Hematopoietic multipotent progenitor cell treated with erythropoietin and hydrocortisone succinate and interleukin-3 and kit ligand, for 6 days (in vitro differentiated cells): Measurements from ENCODE around the gene TRABD2B.

Source experiments
- DNase-seq: peaks from one replicate; pipeline ENCODE4 v3.0.0-alpha.2; 2015

Gene TRABD2B

DNA sequence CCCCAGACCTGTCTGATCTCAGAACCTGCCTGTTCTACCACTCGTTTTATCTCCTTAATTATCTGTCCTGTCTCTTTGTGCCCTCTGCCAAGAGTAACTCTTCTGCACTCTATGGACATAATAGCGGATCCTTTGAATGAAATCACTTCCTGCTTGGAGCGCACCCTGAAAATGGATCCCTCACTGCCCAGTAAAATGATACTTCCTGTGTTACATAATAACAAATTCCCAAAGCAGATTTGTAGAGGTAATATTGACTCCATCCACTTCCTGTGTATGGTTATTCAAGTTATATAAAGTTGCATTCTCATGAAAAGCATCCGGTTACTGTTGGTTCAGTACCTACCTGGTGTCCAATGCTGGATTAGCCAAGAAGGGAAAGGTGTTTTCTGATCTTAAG is 246.0 kb downstream of the TRABD2B start:
- DNase-seq: no peak

DNA sequence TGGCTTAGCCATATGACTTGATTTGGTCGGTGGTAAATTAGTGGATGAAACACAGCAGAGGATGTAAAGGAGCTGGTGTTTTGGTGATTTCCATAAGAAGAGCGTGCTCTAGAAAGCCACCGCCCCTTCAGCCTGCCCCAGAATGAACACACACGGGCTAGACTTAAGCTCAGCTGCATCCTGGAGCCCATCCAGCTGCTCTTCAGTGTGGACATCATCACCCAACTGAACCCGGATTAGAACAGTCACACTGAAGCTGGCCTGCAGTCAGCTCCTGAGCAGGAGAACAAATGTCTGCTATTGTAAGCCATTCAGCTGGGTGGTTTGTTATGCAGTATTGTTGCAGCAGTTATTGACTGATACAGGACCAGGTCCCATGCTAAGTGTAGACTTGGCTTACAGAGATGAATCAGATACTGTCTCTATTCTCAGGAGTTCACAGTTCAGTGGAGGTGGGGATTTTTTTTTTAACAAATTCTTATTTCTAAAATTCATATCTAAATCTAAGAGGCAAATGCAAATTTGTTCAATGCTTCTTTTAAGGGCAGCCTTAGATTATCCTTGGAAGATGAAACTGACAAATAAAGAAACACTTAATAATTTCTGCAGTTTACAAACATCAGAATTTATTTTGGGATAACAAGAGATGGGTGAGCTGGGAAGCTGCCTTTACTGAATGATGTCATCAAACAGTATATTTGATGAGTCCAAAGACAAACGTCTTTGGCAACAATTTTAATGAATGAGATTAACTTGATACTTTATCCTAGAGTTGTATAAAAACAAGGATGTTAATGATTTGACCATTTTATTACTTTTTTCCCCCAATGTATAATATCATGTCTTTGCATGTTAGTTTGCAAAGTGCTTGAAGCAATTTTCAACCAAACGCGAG is 251.2 kb downstream of the TRABD2B start:
- DNase-seq: no peak

DNA sequence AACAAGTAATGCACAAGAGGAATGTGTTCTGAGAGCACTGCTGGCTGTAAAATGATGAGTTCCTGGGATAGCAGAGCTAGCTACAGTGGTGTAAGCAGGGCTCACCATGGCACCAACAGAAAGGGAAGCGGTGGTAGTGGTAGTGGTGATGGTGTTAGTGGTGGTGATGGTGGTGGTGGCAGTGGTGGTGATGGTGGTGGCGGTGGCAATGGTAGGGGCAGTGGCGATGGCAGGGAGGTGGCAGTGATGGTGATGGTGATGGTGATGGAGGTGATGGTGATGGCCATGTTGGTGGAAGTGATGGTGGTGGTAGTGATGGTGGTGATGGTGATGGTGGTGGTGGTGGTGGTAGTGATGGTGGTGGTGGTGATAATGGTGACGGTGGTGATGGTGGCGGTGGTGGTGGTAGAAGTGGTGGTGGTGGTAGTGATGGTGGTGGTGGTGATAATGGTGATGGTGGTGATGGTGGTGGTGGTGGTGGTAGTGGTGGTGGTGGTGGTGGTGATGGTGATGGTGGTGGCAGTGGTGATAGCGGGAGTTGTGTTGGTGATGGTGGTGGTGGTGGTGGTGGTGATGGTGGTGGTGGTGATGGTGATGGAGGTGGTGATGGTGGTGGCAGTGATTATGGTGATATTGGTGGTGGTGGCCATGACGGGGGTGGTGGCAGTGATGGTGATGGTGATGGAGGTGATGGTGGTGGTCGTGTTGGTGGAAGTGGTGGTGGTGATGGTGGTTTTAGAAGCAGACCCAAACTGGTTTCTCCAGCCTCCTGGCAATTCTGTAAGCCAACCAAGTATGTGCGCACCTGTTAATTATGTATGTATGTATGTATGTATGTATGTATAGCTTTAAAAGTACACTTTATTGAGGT is 254.1 kb downstream of the TRABD2B start:
- no peak for DNase-seq

DNA sequence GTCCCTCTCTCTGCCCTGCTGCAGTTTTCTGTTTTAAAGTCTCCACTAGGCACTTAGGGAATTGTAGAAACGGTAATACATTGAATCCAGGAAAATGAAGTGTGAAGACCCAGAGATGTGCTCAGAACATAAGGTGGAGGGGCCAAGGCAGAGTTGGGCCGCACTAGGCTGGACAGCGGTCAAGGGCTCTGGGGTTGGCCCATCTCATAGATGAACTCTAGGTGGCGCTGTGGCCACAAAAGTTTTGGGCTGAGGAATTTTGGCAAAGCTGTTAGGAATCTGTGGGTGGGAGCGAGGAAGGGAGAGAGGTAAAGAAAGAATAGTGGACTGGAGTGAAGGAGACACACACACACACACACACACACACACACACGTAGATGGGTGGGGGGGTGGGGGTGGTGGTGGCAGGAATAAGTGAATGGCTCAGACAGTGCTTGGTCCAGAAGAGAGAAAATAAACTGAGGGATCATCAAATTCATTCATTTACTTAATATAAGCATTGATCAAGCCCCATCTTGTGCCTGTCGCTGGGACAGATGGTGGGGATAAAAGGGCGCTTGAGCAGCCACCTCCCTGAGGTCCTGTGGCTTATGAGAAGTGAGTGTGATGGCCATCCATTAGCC is 258.5 kb downstream of the TRABD2B start:
- DNase-seq: peak; percentile 59

DNA sequence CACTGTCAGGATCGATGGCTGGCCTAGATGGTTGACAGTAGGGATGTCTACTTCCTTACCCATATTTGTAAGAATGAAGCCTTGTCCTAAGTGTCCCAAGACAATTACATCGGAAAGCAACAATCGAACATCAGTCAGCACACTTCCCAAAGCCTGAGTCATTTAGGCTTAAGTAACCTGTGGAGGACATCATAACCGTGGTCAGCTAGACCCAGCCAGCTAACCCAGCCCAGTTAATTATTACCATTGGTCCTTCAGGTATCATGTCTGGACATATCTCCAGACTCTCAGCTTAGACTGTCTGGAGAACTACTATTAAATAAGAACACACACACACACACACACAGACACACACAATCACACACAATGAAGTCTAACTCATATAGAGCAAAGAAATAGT is 264.7 kb downstream of the TRABD2B start:
- no peak for DNase-seq

DNA sequence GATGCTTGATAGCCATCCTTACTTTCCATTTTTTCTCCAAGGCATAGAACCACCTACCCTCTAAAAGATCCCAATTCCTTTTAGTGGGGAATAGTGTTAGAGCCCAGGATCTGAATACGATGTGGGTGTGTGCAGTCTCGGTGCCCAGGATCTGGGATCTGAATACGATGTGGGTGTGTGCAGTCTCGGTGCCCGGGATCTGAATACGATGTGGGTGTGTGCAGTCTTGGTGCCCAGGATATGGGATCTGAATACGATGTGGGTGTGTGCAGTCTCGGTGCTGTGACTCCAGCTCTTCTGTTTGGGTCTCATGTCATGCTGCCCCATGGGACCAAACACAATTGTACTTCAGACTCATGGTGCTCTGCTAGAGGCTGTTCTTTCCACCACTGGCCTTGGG is 265.5 kb downstream of the TRABD2B start:
- DNase-seq: no peak

DNA sequence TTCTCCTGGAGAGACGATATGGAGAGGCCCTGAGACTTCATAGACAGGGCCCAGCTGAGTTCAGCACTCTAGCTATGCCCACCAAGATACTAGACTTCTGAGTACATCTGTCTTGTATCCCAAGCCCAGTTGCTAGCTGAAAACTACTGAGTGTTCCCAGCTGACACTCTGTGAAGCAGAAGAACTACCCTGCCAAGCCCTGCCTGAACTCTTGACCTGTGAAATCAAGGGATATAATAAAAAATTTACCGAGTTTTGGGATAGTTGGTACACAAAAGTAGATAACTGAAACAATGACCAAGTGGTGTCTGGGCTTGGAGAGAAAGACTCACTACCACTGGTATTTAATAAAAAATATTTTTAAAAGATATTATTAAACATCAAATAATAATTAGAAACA is 267.5 kb downstream of the TRABD2B start:
- no peak for DNase-seq

DNA sequence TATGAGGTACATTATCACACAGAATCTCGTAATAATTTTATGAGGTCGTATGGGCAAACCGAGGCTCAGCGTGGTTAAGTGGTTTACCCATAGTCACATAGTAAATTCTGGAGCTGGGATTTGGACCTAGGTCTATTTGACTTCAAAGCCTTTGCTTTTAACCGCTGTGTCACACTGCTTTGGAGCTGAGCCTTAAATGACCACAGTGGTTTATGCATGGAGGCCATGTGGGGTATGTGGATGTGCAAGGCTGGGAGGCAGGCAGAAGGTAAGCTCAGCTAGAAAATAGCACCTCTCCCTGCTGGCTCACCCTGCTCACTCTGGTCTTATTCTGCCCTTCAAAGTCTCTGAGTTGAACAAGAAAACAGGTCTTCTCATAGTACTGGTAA is 269.5 kb downstream of the TRABD2B start:
- DNase-seq: no peak

DNA sequence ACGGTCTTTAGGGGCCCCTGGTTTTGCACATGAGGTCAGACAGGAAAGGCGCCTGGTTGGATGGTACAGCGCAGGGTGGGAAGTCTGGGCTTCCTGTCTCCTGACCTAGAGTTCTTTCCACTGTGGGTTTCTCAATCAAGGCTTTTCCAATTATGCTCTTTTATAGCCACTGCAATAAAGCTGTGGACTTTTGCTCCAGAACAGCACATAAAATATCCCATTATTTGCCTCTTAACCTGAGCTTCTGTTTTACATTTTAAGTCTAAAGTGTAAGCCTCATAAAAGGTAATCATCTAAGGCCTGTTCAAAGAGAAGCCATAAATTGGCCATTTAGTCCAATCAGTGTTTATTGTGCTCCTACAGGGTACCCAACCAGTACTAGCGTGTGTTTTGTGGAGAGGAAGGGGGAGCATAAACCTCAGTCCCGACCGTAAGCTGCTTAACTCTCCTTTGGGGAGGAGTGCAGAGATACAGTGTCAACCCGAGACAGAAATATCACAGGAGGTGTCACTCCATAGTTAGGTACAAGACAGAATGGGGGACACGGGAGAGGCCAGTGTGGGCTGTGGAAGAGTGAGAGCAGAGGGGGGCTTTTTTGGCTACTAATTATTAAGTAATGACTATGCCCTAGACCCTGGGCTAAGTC is 270.0 kb downstream of the TRABD2B start:
- no peak for DNase-seq

DNA sequence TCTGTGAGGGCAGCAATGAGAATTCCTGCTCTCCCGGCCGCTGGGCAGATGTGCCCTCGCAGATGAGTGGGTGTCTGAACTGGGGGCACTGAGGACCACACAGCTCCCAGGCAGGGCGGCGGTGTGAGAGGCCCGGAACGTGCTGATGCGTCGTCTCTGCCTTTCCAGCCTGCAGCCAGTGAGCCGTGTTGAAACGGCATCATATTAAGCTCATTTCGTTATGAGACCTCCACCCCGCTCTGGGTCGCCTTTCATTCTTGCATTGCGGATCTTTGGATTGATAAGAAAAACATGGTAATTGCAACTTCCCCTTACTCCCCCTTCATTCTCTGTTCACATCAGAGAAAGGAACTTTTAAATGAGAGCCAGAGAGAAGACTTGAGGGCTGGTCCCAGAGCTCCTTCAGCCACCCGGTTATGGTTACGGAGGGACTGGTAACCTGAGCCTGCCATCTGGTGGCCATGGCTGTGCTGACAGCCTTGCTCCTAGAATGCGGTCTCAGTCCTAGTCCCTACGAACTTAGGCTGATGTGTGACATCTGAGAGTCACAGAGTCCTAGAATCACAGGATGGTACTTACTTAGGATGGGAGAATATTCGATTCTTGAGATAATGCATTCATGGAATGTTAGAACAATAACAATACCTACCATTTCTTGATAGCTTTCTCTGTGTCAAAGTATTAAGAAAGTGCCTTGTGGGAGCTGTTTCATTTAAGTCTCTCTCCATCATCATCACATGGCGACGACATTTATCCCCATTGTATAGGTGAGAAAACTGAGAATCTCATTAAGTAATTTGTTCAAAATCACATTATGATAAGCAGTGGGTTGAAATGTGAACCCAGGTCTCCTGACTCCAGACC is 271.0 kb downstream of the TRABD2B start:
- peak; percentile 88 for DNase-seq

DNA sequence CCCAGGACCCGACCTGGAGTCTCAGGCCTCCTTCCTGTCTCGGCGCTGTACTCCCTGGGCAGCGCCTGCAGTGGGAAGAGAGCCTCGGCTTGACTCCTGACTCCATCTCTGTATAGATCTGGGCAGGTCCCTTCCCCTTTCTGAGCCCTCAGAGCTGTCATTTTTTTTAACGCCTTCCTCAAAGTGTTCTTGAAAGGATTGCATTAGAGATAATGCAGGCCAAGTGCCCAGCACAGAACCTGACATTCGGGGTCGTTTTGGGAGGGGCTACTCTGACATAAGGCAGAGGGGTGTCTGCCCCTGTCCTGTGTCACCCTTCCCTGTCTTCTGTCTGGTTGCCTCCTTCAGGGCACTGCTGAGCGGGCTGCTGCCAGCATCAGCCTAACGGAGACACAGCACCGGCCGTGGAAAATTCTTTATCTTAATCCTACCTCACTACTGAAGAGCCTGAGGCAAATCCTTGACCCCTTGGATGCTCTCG is 271.6 kb downstream of the TRABD2B start:
- peak; percentile 19 for DNase-seq

DNA sequence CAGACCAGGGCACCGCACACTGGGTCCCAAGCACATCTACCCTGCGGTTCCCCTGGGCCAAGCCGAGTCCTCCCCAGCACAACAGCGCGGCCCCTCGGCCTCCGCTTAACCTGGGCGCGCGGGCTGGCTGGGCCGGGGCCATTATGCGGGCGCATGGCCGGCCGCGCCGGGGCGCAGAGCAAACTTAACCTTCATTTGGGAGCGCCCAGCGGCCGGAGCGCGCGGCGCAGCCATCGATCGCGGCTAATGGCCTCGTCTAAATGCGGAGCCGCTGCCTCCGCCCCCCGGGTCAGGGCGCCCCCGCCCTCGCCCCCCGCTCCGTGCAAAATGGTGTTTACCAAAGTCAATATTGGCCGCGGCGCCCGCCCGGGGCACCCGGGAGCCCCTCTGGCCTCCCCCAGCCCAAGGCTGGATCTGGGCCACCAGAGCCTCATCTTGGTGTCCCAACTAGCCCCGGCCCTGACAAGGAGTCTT is 272.1 kb downstream of the TRABD2B start:
- peak; percentile 9 for DNase-seq

DNA sequence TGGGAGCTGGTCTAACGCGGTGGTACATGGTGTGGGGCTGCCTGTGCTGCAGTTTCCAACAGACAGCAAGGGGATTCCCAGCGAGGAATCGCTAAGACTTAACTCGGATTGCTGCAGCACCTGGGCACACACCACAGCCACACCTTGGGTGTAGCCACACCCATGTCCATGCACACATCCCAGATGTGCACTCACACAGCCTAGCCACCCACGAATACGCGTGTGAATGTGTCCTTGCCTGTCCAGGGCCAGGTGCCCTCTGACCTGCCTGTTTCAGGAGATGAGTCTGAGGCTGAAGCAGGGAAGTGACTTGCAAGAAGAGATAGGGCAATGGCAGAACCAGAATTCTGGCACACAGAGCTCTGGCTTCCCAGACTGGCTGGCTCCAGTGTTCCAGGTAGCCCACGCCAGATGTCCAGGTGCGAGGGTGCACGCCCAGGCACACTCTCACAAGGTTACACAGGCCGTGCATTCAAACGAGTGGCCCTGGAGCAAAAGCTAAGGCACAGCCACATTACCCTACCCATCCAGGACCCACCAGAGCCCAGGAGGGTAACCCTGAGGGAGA is 272.7 kb downstream of the TRABD2B start:
- DNase-seq: no peak

DNA sequence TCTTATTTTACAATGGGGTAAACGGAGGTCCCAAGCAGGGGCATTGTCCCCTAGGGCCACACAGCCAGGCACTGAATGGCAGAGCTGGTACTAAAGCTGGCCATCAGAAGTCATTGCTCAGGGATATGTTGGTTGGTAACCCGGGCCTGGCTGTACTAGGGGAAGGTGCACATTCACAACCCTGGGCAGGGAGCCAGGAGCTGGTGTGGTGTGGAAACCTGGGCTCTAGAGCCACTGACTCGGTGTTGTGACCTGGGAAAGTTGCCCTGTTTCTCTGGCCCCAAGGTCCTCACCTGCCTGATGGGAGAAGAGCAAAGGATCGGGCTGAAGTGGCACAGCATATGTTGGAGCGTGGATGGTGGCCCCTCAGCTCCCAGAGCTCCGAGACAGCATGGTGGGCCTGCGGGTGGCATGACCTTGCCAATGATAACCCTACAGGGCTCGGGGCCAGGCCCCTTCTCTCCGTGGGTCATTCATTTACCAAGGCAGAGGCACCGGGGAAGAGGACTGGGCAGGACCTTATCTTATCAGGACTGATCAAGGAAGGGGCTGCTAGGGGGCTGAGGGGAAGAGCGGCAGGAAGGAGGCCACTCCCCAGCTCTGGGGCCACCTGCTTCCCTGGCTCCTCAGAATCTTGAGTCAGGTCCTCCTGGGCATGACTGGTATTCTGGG is 274.1 kb downstream of the TRABD2B start:
- DNase-seq: peak; percentile 20

DNA sequence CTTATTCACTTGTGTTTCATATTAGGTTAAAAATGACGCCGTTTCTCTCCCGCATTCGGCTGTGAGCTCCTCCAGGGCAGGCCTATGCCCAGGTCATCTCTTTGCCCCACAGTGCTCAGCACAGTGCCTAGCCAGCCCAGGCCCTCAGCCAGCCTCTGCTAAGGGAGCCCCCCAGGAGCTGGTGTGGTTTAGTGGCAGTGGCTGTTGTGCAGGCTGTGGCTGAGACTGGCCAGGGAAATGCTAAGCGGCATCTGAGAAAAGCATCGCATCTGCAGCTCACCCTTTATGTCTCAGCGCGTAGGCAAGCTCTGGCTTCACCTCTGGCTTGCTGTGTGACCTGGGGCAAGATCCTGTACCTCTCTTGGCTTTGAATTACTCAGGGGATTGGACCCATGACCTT is 275.1 kb downstream of the TRABD2B start:
- DNase-seq: no peak

DNA sequence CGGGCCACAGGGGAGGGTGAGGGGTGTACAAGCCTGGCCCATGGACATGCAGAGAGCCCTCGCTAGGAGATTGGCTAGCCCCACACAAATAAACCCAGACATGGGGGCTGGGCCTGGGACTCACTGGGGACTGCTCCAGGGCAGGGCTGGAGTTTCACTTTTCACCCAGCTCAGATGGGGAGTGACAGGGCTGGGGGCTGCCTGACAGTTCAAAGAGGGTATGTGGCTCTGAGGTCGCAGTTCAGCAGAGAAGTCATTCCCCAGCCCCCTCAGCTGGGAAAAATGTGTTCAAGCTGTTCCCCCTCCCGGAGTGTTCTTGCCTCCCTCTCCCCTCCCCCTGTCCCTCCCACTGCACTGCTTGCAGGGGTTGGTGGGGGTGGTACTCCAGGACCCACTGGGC is 277.1 kb downstream of the TRABD2B start:
- no peak for DNase-seq

DNA sequence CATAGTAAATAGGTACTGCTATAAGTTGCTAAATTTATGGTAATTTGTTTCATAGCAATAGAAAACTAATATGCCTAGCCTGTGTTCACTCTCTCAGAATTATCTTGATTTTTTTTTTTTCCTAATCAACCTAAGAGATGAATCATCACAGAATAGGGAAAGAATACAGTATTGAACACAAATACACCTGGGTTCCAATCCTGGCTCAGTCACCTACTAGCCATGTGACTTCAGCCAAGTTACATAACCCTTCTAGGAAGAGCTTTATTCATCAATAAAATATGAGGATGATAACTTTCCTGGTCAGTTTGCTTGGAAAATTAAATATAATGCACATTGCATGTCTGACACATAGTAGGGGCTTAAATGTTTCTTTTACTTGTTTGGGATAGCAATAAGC is 279.8 kb downstream of the TRABD2B start:
- no peak for DNase-seq

DNA sequence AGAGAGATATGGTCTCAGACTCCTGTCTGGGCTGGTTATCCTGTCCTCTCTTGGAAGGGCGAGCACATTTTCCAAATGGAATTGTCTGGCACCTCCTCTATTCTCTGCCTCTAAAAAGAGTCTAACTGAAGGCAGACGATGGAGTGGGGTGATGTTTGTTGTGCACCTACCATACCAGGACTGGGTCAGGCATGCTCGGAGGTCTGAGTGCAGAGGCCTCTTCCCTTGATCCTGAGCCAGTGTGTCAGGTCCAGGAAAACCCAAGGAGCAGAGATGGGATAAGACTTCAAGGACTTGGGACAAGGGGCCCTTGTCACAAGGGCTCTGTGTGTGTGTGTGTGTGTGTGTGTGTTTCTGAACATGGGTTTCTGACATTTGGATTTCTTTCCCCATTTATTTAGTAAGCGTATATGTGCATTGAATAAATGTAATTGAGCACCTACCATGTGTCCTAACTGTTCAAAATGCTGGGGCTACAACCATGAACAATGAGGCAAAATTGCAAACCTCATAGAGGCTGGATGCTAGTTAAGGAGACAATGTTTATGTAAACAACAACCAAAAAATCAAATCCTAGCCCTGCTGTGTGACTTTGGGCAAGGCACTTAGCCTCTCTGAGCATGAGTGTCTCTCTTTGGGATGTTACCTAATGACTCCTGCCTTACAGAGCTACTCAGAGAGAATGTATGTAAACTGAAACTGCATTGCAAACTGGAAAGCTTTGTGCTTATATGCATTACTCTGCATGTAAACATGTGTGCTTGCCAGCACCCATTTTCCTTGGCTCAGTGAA is 283.0 kb downstream of the TRABD2B start:
- DNase-seq: no peak

DNA sequence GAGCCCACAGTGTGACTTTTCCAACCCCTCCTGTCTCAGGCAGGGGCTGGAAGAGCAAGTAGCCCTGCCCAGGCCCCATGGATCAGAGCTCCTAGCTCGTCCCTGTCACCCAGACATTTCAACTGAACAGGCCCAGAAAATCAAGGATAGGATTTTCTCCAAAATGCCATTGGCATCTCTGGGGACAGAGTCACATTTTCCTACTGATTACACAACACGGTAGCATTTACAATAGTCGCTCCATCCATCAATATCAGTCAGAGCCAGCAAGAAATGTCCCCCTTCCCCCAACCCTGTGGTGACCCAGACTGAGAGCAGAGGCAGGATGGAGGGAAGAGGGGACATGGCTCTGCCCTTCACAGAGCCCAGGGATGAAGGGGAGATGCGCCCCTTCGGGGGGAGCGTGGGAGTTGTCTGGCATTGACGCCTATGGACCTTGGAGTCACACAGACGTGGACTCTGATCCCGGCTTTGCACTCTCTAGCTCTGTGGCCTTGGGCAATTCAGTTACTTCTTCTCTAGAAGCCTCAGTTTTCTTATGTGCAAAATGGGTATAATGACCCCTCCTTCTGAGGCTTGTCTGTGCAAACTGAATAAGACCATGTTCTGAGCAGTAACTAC is 283.7 kb downstream of the TRABD2B start:
- DNase-seq: no peak
